Measurements from ENCODE around the gene LRMDA. TPM values are rescaled to one million over a fixed set of nuclear protein-coding genes. Genes with fewer than 3 reads are reported as not detected.

The LRMDA gene
- total RNA-seq, 3 donors from 2014 or later (not counting 1 experiment from before 2014, with no cell fraction given), result 1.4 to 2.4 (median 2.1) TPM

DNA sequence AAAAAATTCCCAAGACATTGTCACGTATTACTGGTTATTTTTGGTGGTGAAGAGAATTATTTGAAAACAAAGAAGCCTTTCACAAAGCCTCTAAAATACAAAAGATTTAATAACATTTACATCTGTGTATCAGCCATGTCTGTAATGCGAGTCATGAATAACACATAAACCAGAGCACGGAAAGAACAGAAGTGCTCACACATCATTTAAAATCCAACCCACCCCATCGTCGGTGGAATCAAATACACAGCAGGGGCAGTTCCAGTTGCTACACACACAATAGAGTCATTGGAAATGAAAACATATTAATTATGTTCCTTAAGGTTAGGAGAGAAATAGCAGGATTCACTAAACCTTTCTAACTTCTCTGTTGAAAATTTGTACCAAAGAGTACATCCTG lies 1108.9 kb downstream of the LRMDA start:
- no peak overlapping the region for H3K27ac Mint-ChIP-seq
- no peak for TF ChIP-seq CTCF (IDR thresholded peaks at IDR 0.05)
- WGBS (ENCODE audit: insufficient coverage), result 100% methylated on average over 2 of the region's 5 CpGs
- H3K4me1 ChIP-seq (ENCODE audit: control insufficient read depth, insufficient read depth, low read length), result no peaks in the 10 kb centered on the region
- H3K36me3 ChIP-seq (ENCODE audit: control insufficient read depth, insufficient read depth, low read length), result no peaks in the 10 kb centered on the region
- no peaks in the 10 kb centered on the region for H3K4me1 Mint-ChIP-seq
- intact Hi-C loops (cut with micrococcal nuclease), result no loop called here
- no peak for DNase-seq
- no peaks in the 10 kb centered on the region for H3K9me3 Mint-ChIP-seq
- H3K27ac ChIP-seq (ENCODE audit: low read length), result no peak overlapping the region
- H3K27me3 ChIP-seq (ENCODE audit: control insufficient read depth, insufficient read depth, low read length), result no peaks in the 10 kb centered on the region
- ATAC-seq, result no peak
- H3K27me3 Mint-ChIP-seq (ENCODE audit: low read depth in 2 of 2), result peaks cover 0 to 3% of the 10 kb centered on the region in 2 donors
- no peaks in the 10 kb centered on the region for H3K9me3 ChIP-seq (ENCODE audit: control insufficient read depth, insufficient read depth, low read length)
- H3K4me3 Mint-ChIP-seq, result no peak overlapping the region
- no peak overlapping the region for H3K4me3 ChIP-seq (ENCODE audit: low read length)
- H3K36me3 Mint-ChIP-seq, result no peaks in the 10 kb centered on the region

- H3K4me3 ChIP-seq (ENCODE audit: low read length), result no peak overlapping the region
- H3K27me3 Mint-ChIP-seq (ENCODE audit: low read depth in 2 of 2), result peaks cover 0 to 3% of the 10 kb centered on the region in 2 donors
- no peaks in the 10 kb centered on the region for H3K36me3 Mint-ChIP-seq
- H3K4me1 ChIP-seq (ENCODE audit: control insufficient read depth, insufficient read depth, low read length), result no peaks in the 10 kb centered on the region
- TF ChIP-seq CTCF (IDR thresholded peaks at IDR 0.05), result no peak
- ATAC-seq (no peak), DNase-seq (no peak)
- intact Hi-C loops (cut with micrococcal nuclease), result no loop called here
- no peaks in the 10 kb centered on the region for H3K4me1 Mint-ChIP-seq
- H3K4me3 Mint-ChIP-seq, result no peak overlapping the region
- 85% methylated on average over 3 of the region's 3 CpGs for WGBS (ENCODE audit: insufficient coverage)
- H3K27ac Mint-ChIP-seq, result no peak overlapping the region
- H3K36me3 ChIP-seq (ENCODE audit: control insufficient read depth, insufficient read depth, low read length), result no peaks in the 10 kb centered on the region
- no peaks in the 10 kb centered on the region for H3K9me3 Mint-ChIP-seq
- no peaks in the 10 kb centered on the region for H3K27me3 ChIP-seq (ENCODE audit: control insufficient read depth, insufficient read depth, low read length)
- H3K27ac ChIP-seq (ENCODE audit: low read length), result no peak overlapping the region
- H3K9me3 ChIP-seq (ENCODE audit: control insufficient read depth, insufficient read depth, low read length), result no peaks in the 10 kb centered on the region
These were observed 1109.4 kb downstream of the LRMDA start for GRCh38 chr10:76540786-76541185.

GRCh38 chr10:76541852-76542251 lies 1110.4 kb downstream of the LRMDA start:
- no peaks in the 10 kb centered on the region for H3K36me3 ChIP-seq (ENCODE audit: control insufficient read depth, insufficient read depth, low read length)
- Mint-ChIP-seq H3K4me3 (no peak overlapping the region), H3K9me3 (no peaks in the 10 kb centered on the region), H3K4me1 (no peaks in the 10 kb centered on the region), H3K27me3 (ENCODE audit: low read depth in 2 of 2) (peaks cover 0 to 3% of the 10 kb centered on the region in 2 donors), H3K36me3 (no peaks in the 10 kb centered on the region), H3K27ac (no peak overlapping the region)
- DNase-seq, result no peak
- H3K27ac ChIP-seq (ENCODE audit: low read length), result no peak overlapping the region
- H3K27me3 ChIP-seq (ENCODE audit: control insufficient read depth, insufficient read depth, low read length), result no peaks in the 10 kb centered on the region
- no peak overlapping the region for H3K4me3 ChIP-seq (ENCODE audit: low read length)
- intact Hi-C loops (cut with micrococcal nuclease), result no loop called here
- H3K9me3 ChIP-seq (ENCODE audit: control insufficient read depth, insufficient read depth, low read length), result no peaks in the 10 kb centered on the region
- TF ChIP-seq CTCF (IDR thresholded peaks at IDR 0.05), result no peak
- ATAC-seq, result no peak
- no peaks in the 10 kb centered on the region for H3K4me1 ChIP-seq (ENCODE audit: control insufficient read depth, insufficient read depth, low read length)
- 79% methylated on average over 5 of the region's 5 CpGs for WGBS (ENCODE audit: insufficient coverage)

DNA sequence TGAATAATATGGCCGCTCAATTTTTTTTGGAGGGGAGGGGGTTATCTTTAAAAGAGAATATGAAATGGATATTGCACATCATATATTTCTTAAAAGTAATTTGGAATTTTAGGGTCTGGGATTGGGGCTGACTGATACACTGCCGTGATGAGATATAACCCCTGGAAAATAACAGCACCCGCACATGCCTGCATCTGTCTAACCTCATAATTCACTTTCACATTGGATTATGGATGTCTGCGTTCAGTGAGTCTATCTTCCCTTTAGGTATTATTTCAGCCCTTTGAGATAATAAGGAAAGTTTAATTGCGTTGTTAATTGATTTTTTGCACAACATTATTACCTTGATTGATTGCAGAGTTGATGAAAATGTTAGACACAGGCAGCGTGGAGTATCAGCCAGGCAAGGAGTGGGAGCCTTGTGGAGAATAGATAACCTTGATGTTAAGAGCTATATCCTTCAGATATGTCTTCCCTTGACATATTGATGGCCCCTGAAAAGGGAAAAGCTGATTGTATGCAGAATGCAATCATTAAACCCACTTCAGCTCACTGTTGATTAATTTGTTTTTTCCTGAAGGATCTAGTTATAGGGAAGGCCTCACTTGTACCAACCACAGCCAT lies 1111.0 kb downstream of the LRMDA start:
- WGBS (ENCODE audit: insufficient coverage), result 90% methylated on average over 4 of the region's 6 CpGs
- no peak for TF ChIP-seq CTCF (IDR thresholded peaks at IDR 0.05)
- H3K9me3 Mint-ChIP-seq, result no peaks in the 10 kb centered on the region
- no peak overlapping the region for H3K27ac Mint-ChIP-seq
- ATAC-seq (no peak), DNase-seq (no peak)
- peaks cover under 1% of the 10 kb centered on the region for H3K4me1 ChIP-seq (ENCODE audit: control insufficient read depth, insufficient read depth, low read length)
- H3K27me3 Mint-ChIP-seq (ENCODE audit: low read depth in 2 of 2), result peaks cover 0 to 3% of the 10 kb centered on the region in 2 donors
- no peak overlapping the region for H3K4me3 Mint-ChIP-seq
- intact Hi-C loops (cut with micrococcal nuclease), result no loop called here
- no peaks in the 10 kb centered on the region for H3K9me3 ChIP-seq (ENCODE audit: control insufficient read depth, insufficient read depth, low read length)
- no peaks in the 10 kb centered on the region for H3K36me3 ChIP-seq (ENCODE audit: control insufficient read depth, insufficient read depth, low read length)
- no peak overlapping the region for H3K27ac ChIP-seq (ENCODE audit: low read length)
- no peaks in the 10 kb centered on the region for H3K4me1 Mint-ChIP-seq
- no peaks in the 10 kb centered on the region for H3K27me3 ChIP-seq (ENCODE audit: control insufficient read depth, insufficient read depth, low read length)
- no peaks in the 10 kb centered on the region for H3K36me3 Mint-ChIP-seq
- H3K4me3 ChIP-seq (ENCODE audit: low read length), result no peak overlapping the region

All from natural killer cell (primary cell).